DMS53 treated with DMSO at 0.1 percent for 48 hours (cell line): ENCODE measurements around the gene BCL7C.

ENCODE experiments used
- DNase-seq: peaks from one replicate; lab custom pipeline; 2025; ENCODE audit not compliant: unreplicated experiment; lab: John Stamatoyannopoulos, UW

BCL7C gene

DNA sequence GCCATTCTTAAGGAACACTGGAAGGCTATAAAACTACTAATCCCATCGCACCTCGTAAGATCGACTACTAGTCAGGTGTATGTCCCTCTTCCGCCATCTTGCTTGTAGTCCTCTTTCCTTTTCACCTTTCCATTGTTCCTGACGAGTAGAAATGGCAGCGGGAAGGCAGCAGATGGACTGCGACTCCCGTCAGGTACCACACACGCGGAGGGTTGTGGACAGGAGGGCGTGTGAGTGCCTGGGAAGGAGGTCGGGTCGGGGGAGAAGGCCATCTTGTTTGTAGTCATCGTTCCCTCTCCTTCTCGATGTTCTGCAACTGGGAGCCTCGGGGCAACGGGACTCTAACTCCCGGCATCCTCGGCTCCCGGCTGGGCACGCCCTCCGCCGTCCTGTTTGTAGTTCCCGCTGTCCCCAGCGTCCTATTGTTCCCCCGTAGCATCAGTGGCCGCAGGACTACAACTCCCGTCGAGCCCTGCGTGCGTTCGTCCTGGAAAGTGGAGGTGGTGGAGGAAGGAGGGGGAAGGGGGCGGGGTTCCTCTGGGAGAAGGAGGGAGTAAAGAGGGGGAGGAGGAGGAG, 29.2 kb upstream of the BCL7C start:
- DNase-seq, result peak; percentile 97

DNA sequence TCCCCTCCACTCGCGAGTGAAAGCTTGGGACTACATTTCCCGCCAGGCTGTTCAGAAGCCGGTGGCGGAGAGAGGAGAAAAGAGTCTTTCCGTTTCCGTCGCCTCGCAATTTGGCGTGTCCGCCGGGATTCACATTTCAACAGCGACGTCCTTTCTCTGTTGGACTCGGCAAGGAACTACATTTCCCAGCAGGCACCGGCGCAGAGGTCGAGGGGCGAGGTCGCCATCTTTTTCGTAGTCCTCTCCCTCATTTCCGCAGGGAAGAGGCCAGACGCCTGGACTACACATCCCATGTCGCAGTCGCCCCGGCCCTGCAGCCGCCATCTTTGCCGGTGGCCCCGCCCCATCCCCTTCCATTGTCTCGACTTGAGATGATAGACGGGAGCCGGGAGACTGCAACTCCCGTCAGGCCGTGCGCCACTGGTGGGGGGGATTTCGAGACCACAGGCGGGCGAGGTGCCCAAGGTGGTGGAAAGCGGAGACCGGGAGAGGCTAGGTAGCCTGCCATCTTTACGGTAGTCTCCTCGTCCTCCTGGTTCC, 28.6 kb upstream of the BCL7C start:
- DNase-seq, result peak; percentile 95

DNA sequence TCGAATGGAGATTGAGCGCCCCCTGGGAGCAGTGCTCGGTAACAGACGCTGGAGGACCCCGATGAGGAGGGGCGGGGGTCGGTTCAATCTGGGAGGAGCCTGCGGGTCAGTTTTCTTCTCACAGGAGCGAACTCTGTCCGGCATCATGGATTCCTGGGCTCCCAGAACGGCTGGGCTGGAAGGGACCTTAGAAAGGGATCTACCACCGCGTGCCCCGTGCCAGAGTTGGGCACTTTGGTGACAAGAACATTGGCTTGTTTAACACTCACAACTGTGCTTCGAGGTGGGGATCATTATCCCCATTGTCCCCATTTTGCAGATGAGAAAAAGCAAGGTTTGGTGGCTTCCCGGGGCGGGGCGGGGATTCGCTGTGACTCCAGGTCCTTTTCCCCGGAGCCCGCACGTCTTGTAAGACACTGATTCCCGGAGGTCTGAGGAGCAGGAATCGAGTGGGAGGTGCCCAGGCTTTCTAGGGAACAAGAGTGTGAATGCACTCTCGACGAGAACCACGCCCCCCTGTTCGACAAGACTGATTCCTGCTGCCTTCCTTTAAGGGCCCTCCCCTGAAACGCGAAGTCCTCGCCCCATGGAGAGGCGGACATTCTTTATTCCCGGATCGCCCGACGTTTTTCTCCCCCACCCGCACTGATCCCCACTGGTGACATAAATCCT, 28.0 kb upstream of the BCL7C start:
- peak; percentile 78 for DNase-seq

DNA sequence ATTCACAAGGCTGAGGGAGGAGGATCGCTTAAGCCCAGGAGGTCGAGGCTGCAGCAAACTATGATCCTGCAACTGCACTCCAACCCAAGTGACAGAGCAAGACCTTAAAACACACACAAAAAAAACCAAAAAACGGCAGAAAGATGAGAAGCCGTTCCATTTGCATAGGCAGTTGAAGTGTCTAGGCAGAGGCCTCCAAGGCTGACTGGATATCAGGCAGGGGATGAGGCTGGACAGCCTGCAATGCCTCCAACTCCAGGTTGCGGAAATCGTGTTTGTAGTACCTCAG, 27.5 kb upstream of the BCL7C start:
- DNase-seq, result no peak

GRCh38 chr16:30920891-30921290, 27.0 kb upstream of the BCL7C start:
- DNase-seq, result no peak

GRCh38 chr16:30918614-30919013, 24.7 kb upstream of the BCL7C start:
- DNase-seq, result no peak

GRCh38 chr16:30914830-30915229, 21.0 kb upstream of the BCL7C start:
- DNase-seq, result no peak

GRCh38 chr16:30912794-30913412, 19.0 kb upstream of the BCL7C start:
- no peak for DNase-seq

DNA sequence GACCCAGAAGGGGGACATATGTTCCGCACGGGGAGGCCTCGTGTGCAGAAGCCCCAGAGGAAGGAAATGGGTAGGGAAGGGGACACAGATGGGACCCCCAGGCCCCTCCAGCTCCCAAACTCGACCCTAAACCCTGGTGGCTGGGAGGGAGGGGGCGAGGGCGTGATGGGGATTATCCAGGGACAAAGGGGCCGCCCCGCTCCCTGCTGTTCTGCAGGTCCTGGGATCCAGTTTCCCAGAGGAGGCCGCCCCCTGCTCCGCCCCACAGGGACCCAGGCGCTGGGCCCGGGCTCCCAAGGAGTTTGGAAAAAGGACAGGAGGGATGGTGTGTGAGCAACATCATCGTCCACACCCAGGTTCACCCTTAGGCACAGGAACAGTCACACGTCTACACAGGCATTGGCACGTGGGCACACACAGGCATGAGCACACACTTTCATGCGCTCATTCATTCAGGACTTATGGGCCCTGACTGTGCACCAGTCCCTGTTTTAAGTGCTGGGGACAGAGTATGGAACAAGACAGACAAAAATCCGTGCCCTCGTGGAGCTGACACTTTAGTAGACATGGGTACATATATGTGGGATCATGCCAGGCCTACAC, 16.7 kb upstream of the BCL7C start:
- no peak for DNase-seq

- DNase-seq, result no peak
Measured at GRCh38 chr16:30907064-30907463, 13.2 kb upstream of the BCL7C start.

- DNase-seq, result no peak
Measured at GRCh38 chr16:30904114-30904780, 10.4 kb upstream of the BCL7C start.

DNA sequence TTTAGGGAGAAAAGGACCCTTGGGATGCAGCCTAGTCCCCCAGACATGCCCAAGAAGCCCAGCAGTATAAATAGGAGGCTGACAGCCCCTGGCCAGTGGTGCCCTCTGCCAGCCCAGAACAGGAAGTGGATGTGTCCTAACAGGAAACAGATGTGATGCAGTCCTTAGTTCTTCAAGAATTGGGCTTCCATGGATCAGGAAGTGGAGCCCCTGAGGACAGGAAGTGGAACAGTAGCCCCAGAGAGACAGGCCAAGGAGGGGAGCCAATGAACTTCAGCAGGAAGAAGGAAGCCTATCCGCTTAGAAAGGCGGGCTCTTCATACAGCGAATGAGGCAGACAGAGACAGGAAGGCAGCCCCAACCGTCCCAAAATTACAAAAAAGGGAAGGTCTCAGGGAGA, 9.7 kb upstream of the BCL7C start:
- no peak for DNase-seq

DNA sequence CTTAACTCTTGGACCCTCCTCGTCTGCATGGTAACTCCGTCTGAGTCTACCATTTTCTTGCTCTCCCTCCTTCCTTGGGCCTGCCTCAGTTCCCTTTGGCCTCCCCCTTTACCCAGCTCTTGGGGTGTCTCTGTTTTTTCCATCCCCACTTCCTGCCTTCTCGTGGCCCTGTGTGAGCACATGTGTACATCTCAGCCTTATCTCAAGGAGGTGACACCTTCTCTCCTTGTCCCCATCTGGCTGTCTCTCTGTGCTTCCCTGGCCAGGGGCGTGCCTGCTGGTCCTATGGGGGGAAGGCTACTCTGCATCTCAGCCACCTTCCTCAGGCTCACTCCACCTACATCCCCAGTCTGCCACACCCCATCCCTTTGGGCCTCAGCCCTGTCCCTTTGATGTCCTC, 9.1 kb upstream of the BCL7C start:
- no peak for DNase-seq

GRCh38 chr16:30902029-30902972, 8.4 kb upstream of the BCL7C start:
- peak; percentile 42 for DNase-seq

GRCh38 chr16:30901201-30902028, 7.5 kb upstream of the BCL7C start:
- DNase-seq, result no peak

- no peak for DNase-seq
Measured at GRCh38 chr16:30900588-30900987, 6.7 kb upstream of the BCL7C start.

- no peak for DNase-seq
Measured at GRCh38 chr16:30899794-30900193, 5.9 kb upstream of the BCL7C start.

DNA sequence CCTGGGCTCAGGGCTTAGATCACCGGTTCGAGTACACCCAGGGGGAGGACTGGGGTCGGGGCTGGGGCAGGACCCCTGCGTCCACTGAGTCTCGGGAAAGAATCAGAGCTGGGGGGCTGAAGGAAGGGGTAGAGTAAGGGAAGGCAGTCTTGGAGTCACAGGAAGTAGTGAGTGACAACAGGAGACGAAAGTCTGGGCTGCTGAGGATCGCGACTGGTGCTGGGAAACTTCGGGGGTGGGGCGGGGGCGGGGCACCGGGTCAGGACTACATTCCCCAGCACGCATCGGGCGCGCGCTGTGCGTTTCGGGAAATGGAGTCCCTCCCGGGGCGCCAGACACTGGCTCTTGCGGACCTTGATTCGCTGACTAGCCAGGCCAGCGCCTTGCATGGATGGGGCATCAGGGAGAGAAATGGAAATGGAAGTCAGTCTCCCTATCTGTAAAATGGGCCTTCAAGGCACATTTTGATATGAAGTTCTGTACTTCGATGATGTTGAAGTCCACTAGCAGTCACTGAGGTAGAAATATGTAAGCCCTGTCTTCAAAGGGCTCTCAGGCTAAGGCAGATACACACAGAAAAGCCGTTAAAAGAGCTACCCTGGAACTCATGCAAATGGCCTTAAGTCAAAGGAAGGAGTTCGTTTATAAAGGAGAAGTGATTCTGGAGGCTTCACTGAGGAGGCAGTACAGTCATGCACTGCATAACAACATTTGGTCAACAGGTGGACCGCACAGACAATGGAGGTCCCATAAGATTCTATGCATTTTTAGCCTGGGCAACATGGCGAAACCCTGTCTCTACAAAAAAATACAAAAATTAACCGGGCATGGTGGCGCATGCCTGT, 3.2 kb upstream of the BCL7C start:
- peak; percentile 28 for DNase-seq
